ENCODE results near the gene SOD3.

DNA sequence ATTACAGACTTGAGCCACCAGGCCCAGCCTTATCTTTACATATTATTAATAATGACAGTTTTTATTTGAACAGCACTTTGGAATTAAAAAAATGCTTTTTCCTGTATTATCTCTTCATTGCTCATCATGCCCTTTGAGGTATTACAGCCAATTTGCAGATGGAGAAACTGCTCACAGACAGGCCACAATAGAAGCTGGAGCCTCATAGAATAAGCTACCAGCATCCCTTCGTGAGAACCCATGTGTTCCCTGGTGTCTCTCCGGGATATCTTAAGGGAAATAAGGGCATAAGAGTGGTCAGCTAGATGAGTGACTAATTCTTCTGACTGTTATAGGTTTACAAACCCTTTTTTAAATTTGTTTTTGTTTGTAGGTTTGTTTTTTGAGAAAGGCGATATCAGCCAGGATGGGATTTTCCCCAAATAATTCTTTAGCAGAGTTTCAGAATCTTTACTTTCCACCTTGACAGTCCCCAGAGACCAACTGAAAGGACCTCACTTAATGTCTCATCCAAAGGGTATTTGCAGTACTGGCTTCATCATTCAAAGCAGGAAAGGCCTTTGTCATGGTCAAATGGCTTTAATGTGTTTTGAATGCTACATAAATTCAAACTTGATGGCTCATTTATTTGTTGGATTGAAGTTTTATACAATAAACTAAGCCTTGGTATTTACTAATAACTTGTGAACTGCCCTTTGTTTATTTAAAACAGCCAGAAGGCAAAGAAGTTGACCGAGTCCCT lies 48.0 kb upstream of the SOD3 start:
- TF ChIP-seq, protein P1, sequence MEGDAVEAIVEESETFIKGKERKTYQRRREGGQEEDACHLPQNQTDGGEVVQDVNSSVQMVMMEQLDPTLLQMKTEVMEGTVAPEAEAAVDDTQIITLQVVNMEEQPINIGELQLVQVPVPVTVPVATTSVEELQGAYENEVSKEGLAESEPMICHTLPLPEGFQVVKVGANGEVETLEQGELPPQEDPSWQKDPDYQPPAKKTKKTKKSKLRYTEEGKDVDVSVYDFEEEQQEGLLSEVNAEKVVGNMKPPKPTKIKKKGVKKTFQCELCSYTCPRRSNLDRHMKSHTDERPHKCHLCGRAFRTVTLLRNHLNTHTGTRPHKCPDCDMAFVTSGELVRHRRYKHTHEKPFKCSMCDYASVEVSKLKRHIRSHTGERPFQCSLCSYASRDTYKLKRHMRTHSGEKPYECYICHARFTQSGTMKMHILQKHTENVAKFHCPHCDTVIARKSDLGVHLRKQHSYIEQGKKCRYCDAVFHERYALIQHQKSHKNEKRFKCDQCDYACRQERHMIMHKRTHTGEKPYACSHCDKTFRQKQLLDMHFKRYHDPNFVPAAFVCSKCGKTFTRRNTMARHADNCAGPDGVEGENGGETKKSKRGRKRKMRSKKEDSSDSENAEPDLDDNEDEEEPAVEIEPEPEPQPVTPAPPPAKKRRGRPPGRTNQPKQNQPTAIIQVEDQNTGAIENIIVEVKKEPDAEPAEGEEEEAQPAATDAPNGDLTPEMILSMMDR (tag by site-specific recombination; IDR thresholded peaks at IDR 0.05): no peak
- TF ChIP-seq, protein P2, sequence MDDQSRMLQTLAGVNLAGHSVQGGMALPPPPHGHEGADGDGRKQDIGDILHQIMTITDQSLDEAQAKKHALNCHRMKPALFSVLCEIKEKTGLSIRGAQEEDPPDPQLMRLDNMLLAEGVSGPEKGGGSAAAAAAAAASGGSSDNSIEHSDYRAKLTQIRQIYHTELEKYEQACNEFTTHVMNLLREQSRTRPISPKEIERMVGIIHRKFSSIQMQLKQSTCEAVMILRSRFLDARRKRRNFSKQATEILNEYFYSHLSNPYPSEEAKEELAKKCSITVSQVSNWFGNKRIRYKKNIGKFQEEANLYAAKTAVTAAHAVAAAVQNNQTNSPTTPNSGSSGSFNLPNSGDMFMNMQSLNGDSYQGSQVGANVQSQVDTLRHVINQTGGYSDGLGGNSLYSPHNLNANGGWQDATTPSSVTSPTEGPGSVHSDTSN (CRISPR knock-in tag; IDR thresholded peaks at IDR 0.05): no peak
- TF ChIP-seq ZNF10 (tag by site-specific recombination; IDR thresholded peaks at IDR 0.05): no peak
- TF ChIP-seq PRDM1 (tag by site-specific recombination; IDR thresholded peaks at IDR 0.05): no peak
- no peak for TF ChIP-seq ZNF621 (tag by site-specific recombination; IDR thresholded peaks at IDR 0.05)

Data from HEK293 (cell line).